ENCODE measurements around the gene MRPL14. TPM values are rescaled to one million over a fixed set of nuclear protein-coding genes. Genes with fewer than 3 reads are reported as not detected.

The MRPL14 gene
- total RNA-seq, 1 donor from 2014 or later: 36.8 TPM

DNA sequence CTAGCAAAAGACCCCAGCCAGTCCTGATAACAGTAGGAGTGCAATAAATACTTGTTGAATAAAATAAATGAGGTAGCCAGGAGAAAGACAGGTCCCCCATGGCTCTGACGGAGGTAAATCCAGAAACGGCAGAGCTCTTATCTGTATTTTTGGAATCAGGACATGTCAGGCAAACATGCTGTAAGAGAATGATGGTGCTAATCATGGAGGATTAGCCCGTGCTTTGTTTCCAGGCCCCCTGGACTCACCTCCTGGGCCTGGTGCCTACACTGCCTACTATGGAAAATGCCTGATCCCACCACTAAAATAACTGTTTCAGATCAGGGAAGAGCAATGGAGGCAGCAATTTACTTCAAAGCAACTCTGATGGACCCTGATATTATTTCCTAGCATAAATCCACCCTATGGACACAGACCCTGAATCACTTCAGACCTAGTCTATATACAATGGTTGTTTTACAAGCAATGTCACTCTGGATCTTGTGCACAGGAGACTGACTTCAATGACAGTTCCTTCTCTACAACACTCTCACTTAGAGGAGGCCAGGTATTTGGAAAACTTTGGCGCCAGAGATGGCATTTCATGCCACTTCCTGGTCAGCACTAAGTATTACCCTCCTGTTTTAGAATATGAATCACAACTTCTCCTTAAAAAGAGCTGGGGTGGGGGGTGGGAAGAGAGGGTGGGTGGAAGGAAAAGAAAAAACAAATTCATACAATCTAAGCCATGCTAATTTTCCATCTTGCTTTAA lies 6.4 kb downstream of the MRPL14 start:
- Histone ChIP-seq H3K27ac (replicated peaks) (no peak overlapping the region), H3K4me1 (peaks cover 99% of the 10 kb centered on the region), H3K36me3 (no peaks in the 10 kb centered on the region), H3K9me3 (replicated peaks) (no peaks in the 10 kb centered on the region), H3K4me3 (no peak overlapping the region), H3K27me3 (ENCODE audit: low read depth) (no peaks in the 10 kb centered on the region)
- no peak for DNase-seq
- TF ChIP-seq, protein P1, sequence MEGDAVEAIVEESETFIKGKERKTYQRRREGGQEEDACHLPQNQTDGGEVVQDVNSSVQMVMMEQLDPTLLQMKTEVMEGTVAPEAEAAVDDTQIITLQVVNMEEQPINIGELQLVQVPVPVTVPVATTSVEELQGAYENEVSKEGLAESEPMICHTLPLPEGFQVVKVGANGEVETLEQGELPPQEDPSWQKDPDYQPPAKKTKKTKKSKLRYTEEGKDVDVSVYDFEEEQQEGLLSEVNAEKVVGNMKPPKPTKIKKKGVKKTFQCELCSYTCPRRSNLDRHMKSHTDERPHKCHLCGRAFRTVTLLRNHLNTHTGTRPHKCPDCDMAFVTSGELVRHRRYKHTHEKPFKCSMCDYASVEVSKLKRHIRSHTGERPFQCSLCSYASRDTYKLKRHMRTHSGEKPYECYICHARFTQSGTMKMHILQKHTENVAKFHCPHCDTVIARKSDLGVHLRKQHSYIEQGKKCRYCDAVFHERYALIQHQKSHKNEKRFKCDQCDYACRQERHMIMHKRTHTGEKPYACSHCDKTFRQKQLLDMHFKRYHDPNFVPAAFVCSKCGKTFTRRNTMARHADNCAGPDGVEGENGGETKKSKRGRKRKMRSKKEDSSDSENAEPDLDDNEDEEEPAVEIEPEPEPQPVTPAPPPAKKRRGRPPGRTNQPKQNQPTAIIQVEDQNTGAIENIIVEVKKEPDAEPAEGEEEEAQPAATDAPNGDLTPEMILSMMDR (IDR thresholded peaks at IDR 0.05; ENCODE audit: borderline replicate concordance): no peak
- intact Hi-C loops (cut with micrococcal nuclease): no loop called here

GRCh38 chr6:44119704-44120262 lies 7.5 kb downstream of the MRPL14 start:
- no peaks in the 10 kb centered on the region for H3K27me3 ChIP-seq (ENCODE audit: low read depth)
- no peak overlapping the region for H3K27ac ChIP-seq (replicated peaks)
- TF ChIP-seq, protein P1 (IDR thresholded peaks at IDR 0.05; ENCODE audit: borderline replicate concordance): no peak
- H3K4me3 ChIP-seq: no peak overlapping the region
- peaks cover 11% of the 10 kb centered on the region for H3K36me3 ChIP-seq
- no peak for DNase-seq
- H3K9me3 ChIP-seq (replicated peaks): no peaks in the 10 kb centered on the region
- intact Hi-C loops (cut with micrococcal nuclease): no loop called here
- peaks cover 90% of the 10 kb centered on the region for H3K4me1 ChIP-seq

- H3K4me1 ChIP-seq: peaks cover 68% of the 10 kb centered on the region
- peaks cover 33% of the 10 kb centered on the region for H3K36me3 ChIP-seq
- TF ChIP-seq, protein P1 (IDR thresholded peaks at IDR 0.05; ENCODE audit: borderline replicate concordance): no peak
- H3K27ac ChIP-seq (replicated peaks): no peak overlapping the region
- H3K27me3 ChIP-seq (ENCODE audit: low read depth): no peaks in the 10 kb centered on the region
- DNase-seq: no peak
- H3K9me3 ChIP-seq (replicated peaks): no peaks in the 10 kb centered on the region
- H3K4me3 ChIP-seq: no peak overlapping the region
- intact Hi-C loops (cut with micrococcal nuclease): no loop called here
Measured at GRCh38 chr6:44117397-44118128, 9.7 kb downstream of the MRPL14 start.

GRCh38 chr6:44116641-44117382 lies 10.4 kb downstream of the MRPL14 start:
- intact Hi-C loops (cut with micrococcal nuclease): no loop called here
- no peak overlapping the region for H3K4me3 ChIP-seq
- peaks cover 68% of the 10 kb centered on the region for H3K4me1 ChIP-seq
- DNase-seq: no peak
- H3K9me3 ChIP-seq (replicated peaks): no peaks in the 10 kb centered on the region
- H3K36me3 ChIP-seq: peaks cover 40% of the 10 kb centered on the region
- H3K27me3 ChIP-seq (ENCODE audit: low read depth): no peaks in the 10 kb centered on the region
- TF ChIP-seq, protein P1 (IDR thresholded peaks at IDR 0.05; ENCODE audit: borderline replicate concordance): no peak
- no peak overlapping the region for H3K27ac ChIP-seq (replicated peaks)

DNA sequence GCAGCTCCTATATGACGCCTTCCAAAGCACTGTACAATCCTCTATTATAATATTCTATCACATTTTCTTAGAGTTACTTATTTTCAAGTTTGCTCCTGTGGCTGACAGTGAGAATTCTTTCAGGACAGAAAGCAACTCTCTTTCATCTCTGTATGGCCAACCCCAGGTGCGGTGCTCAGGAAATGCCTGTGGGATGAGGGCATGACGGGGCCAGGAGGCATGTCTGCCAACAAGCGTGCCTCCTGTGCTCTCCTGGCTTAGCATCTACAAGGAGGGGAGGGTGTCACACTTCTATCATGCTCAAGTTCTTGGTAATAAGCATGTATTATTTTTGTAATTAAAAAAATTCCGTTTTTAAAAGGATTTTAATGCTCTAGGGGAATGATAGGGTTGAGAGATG lies 11.4 kb downstream of the MRPL14 start:
- no peak for DNase-seq
- H3K27me3 ChIP-seq (ENCODE audit: low read depth): no peaks in the 10 kb centered on the region
- intact Hi-C loops (cut with micrococcal nuclease): no loop called here
- peaks cover 45% of the 10 kb centered on the region for H3K36me3 ChIP-seq
- TF ChIP-seq, protein P1 (IDR thresholded peaks at IDR 0.05; ENCODE audit: borderline replicate concordance): no peak
- no peaks in the 10 kb centered on the region for H3K9me3 ChIP-seq (replicated peaks)
- H3K27ac ChIP-seq (replicated peaks): no peak overlapping the region
- H3K4me1 ChIP-seq: peaks cover 66% of the 10 kb centered on the region
- no peak overlapping the region for H3K4me3 ChIP-seq

Data from left ventricle myocardium inferior (tissue), 1 donor.